HG02610 (cell line): Measurements from ENCODE around the gene TTI1.

Experiments used
- ATAC-seq: cut with Tn5 transposase; IDR thresholded peaks from one replicate; pipeline ENCODE4 v1.9.1; 2021; ENCODE audit warnings: mild to moderate bottlenecking, moderate library complexity; ENCODE audit not compliant: unreplicated experiment

The TTI1 gene

GRCh38 chr20:37989601-37990295, 43.5 kb downstream of the TTI1 start:
- ATAC-seq = no peak

- ATAC-seq = no peak
Measured at GRCh38 chr20:37988306-37988954, 44.8 kb downstream of the TTI1 start.

DNA sequence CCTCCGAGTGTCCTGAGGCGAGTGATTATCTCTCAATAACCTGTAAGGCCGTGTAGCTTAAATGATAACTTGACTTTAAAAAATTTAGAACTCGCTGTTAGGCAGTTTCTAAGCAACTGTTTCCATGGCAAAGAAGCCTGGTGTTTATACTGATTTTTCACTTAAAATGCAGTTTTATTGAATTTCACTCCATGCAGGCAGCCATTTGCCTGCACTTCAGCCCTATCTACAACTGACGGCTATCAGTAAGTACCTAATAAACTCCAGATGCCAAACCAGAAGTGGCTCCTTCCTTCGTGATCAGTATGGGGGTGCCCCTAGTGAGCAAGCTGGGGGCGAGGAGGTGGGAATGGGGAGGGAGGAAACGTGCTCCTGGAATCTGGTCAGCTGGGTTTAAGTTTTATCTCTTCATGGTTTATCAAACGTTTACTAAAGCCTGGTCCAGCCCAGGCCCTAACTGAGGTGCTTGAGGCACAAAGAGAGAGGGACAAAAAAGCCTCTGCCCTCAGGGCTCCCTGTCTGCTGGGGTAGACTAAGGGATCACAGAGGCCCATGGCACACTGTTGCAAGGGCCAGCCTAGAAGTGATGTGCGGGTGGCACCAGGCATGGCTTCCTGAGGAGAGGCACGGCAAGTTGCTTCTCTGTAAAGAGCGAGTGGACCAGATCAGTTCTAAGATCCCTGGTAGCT, 45.5 kb downstream of the TTI1 start:
- no peak for ATAC-seq

DNA sequence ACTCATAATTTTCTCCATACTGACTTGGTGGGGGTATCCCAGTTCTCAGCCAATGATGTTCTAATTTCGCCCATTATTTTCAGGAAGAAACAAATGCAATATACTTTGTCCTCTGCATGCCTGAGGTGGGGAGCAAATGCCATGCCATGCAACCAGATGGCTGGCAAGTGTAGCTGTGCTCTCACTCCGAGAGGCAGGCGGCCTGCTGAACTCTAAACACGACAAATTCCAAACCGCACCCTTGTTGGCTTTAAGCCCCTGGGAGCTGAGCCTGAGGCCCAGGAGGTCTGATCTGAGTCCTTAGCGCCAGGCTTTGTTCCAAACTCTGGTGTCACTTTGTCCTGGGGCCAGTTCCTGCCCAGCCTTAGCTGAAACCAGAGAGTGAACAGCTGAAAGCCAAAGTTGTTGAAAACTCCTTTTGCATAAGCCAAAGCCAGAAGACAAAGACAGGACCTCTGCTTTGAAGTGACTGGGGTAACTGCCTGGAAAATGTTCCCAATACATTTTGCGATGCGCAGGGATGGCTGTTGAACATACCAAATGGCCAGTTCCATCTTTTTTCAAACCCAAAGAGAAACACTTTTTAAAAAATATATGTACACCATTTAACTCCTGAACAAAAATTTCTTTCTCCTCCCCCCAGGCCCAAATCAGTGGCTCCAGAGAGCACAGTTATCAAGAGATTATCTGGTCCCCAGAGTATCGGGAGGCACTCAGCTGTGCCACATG, 46.2 kb downstream of the TTI1 start:
- no peak for ATAC-seq

DNA sequence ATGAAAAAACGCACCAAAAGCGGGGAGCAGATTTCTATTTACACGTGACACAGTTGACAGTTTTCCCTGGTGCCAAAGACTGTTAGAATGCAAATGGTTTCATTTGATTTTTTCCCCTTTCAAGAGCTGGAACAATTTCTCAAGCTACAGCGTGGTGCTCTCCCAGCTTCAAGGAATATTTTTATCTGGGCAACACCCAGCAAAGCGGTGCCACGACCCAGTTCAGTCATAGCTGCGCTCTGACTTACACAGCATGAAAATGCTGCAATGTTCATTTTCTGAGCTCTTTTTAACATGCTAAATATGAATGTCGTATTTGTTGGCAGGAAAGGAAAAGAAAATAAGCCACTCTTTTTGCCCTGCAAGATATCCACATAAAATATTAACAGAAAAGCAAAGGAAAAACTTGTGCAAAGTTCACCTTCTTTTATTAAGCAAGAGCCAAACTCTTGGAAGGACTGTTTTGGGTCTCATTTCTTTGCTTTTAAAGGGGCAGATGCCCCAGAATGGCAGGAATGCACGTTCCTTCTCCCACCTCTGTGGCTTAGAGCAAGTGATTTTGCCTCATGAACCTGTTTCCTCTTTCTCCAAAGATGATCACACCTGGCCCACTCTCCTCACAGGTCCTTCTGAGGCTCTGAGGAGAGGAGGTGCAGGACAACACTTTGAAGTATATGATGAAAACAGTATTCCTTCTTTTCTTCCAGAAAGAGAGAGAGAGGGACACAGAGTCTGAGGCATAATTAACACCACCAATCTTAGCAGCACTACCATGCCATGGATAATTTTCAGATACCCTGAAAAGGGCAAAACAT, 47.0 kb downstream of the TTI1 start:
- no peak for ATAC-seq

GRCh38 chr20:37984018-37984785, 49.1 kb downstream of the TTI1 start:
- ATAC-seq = no peak

GRCh38 chr20:37983286-37983685, 50.0 kb downstream of the TTI1 start:
- no peak for ATAC-seq

DNA sequence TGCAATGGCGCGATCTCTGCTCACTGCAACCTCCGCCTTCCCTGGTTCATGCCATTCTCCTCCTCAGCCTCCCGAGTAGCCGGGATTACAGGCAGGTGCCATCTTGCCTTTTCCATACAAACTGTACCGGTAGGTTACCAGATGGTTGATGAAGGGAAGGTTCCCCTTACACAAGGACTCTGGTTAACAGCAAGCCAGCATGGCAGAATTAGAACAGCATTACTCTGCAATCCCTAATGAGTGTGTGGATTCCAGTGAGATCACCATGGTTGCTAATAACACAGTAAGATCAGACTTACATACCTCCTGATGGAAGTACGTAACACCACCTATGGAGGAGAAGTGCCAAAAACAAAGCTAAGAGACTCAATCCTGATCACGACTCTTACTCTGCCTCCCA, 51.7 kb downstream of the TTI1 start:
- ATAC-seq = no peak

DNA sequence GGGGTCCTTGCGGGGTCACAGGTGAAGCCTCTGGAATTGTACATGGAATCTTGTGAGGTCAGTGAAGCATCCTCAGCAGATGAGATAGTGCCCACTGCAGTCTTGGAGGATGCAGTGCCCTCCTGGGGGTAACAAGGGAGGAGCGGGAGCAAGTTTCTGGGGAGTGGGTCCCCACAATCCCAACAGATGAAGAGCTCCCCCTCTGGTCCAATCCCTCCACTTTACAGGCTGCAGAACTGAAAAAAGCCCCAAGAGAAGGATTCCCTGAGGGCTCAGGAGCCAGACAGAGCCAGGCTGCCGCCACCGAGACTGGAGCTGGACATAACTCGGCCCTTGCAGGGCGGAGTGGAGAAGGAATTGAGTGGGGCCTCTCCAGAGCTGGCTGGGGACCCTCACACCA, 52.4 kb downstream of the TTI1 start:
- ATAC-seq = no peak

- ATAC-seq = no peak
Measured at GRCh38 chr20:37980383-37980782, 52.9 kb downstream of the TTI1 start.

DNA sequence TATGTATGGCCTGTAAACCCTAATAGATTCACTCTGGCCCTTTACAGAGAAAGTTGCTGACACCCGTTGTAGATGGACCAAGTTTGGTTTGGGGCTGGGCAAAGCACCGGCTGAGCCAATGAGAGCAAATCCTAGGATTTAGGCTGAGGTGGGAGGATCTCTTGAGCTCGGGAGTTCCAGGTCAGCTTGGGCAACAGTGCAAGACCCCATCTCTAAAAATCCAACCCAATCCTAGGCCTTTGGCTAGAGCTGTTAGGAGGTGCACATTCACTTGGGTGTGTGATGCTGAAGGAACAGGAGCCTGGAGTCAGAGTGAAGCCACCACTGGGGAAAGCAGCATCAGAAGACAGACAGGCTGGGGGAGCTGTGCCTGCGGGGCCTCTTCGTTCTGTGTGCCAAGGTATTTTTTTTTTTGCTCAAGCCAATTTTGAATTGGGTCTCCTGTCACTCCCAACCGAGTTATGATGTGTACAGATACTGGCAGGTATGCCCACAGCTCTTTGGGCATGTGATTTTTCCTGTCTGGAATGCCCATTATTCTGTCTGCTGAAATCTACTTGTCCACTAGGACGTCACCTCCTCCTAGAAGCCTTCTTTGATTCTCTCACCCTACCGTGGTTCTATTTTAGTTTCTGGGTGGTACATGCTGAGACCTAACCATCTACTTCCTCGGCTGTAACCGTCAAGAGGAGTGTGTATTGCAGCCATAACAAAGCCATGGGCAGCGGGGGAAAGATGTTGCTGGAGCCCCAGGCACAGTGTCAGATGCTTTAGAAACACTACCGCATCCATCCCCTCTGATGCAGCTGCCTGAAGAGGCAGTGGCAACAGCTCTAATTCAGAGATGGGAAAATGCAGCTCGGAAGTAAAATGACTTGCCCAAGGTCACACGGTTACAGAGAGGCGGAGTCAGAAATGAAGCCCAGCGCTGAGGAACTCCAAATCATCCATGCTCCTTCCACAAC, 54.0 kb downstream of the TTI1 start:
- no peak for ATAC-seq

DNA sequence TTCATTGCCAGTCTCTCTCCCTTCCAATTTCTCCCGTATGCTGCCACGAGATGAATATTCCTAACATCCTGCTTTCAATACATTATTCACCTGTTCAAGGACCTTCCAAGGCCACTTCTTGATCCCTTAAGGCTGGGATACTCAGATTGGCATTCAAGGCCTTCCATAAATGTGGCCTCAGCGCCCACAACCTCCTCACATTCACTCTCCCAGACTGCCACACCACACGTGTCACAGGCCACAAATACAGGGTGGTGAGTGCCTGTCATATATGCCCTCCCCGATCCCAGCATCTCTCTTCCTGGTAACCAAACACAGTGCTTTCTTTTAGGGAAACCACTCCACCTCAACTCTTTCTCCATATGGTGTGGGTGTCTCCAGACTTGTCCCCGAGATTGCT, 55.5 kb downstream of the TTI1 start:
- no peak for ATAC-seq

DNA sequence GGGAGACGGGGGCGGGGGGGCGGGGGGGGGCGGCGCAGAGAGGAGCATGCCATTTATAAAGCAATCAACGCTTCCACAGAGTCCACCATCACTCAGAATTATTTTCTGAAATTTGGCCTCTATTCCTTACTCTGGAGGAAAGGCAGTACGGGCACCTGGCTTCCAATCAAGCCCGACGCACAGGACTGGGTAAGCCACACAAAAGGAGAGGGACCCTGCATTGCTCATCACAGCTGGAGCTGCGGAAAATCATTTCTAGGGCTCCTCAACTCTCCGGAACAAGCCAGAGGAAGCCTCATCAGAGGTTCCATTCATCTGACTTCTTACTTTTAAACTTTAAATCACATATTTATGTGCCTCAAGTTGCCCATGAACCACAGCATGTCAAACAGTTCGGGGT, 55.9 kb downstream of the TTI1 start:
- no peak for ATAC-seq

- ATAC-seq = no peak
Measured at GRCh38 chr20:37976887-37977286, 56.4 kb downstream of the TTI1 start.

DNA sequence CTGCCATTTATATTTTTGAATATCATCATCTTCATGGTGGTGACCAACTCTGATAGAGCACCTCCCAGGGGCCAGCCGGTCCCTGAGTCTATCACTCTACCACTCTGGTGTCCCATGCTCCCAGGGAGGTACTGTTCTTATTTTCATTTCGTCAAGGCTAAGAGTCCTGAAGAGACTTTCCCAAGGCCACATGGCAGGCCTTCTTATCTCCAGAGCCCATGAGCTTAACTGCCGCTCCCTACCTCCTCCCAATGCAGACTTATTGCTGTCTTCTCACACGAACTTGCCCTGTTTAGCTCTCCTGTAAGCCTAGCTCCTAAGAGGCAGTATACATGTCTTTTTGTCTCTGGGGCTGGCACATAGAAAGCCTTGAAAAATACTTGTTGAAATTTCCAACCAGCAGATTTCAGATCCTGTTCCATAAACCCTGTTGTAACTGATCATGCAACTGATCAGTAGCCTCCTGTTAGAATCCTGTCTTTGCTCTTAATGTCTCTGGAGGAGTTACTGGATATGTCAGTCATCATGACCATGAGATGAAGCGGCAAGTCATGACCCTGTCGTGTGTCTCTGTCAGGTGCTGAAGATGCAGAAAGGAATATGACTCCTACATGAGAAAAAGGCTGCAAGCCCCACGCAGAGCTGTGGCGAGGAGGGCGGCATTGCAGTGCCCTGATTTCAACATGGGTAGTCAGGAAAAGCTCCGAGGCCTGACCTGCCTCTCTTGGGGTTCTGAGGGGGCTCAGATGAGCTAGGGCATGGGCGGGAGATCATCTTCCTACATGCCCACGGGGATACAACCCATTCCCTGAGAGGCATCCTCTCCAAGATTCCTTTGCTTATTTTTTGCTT, 60.0 kb downstream of the TTI1 start:
- no peak for ATAC-seq

DNA sequence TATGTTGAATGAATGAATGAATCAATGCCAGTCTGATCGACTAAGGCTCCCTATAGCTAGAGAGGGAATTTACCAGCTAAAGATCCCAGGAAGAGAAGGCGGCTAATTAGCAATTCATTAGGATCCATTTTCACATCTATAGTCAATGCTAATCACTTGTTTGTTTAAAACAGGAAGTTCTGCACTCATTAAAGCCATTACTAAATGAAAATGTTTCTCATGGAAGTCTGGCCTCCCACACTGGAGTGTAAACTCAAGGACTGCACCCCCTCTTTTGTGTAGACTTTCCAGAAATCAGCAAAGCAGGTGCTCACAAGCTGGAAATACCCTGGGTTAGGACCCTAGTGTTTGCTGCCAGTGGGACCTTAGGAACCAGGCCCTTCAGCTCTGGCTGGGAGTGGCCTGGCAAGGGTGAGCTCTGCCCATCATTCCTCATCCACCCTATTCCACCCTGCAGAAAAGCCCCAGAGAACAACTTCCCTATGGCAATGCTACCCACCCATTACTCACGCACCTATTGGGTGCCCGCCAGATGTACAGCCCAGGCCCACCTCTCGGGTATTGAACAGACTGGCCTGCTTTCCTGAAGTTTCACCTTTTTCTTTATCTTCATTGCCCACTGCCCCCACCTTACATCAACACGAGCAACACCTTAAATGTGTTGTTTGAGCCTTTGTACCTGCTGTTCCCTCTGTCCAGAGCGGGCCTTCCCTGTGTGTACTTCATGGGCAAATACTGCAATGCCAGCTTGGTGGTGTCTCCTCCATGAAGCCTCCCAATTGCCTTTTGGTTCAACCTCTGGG, 60.8 kb downstream of the TTI1 start:
- ATAC-seq = no peak

DNA sequence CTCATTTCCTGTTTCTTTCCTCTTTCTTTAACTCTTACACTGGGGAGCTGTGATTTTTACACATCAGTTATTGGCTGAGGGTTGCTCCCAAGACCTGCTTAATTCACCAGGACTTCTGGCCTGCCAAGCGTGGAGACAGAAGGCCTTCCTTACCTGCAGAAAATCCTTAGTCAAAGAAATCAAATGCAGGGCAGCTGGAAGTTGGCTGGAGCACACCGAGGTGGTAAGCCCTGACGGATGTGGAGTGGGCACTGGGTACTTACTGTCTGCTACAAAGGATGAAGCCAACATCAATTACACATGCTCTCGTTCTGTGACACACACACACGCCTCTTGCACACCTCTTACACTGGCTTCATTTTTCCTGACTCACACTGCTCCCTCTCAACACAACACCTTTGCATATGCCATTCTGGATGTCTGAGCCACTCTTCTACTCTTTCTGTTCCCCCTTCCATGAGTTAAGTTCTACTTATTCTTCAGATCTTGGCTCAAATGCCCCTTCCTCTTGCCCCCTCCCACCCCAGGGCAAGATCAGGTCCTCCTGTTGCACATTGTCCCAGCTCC, 61.6 kb downstream of the TTI1 start:
- ATAC-seq = no peak
